ENCODE measurements around the gene NACC2.

DNA sequence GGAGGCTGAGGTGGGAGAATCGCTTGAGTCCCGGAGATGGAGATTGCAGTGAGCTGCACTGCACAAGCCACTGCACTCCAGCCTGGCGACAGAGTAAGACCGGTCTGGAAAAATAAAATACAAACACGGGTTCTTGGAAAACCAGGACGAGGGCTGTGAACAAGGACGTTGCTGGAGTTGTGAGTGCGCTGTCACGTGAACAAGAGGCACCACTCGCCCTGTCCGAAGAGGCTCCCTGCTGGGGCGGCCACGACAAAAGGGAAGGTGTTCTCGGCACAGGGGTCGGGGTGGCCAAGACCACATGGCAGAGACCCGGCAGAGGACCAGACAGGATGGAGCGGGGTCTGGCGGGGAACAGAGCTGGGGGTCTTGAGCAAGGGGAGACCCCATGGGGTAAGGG, 103.3 kb downstream of the NACC2 start:
- TF ChIP-seq, protein P1, sequence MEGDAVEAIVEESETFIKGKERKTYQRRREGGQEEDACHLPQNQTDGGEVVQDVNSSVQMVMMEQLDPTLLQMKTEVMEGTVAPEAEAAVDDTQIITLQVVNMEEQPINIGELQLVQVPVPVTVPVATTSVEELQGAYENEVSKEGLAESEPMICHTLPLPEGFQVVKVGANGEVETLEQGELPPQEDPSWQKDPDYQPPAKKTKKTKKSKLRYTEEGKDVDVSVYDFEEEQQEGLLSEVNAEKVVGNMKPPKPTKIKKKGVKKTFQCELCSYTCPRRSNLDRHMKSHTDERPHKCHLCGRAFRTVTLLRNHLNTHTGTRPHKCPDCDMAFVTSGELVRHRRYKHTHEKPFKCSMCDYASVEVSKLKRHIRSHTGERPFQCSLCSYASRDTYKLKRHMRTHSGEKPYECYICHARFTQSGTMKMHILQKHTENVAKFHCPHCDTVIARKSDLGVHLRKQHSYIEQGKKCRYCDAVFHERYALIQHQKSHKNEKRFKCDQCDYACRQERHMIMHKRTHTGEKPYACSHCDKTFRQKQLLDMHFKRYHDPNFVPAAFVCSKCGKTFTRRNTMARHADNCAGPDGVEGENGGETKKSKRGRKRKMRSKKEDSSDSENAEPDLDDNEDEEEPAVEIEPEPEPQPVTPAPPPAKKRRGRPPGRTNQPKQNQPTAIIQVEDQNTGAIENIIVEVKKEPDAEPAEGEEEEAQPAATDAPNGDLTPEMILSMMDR (IDR thresholded peaks at IDR 0.05): no peak
- TF ChIP-seq POLR2AphosphoS5 (IDR thresholded peaks at IDR 0.05) (no peak), POLR2A (IDR thresholded peaks at IDR 0.05) (no peak), EP300 (IDR thresholded peaks at IDR 0.05; ENCODE audit: low read depth) (no peak)
